NCI-H446 (cell line): Measurements from ENCODE around the gene EVI5.
A peak's percentile ranks its signal among the peaks of the same experiment; 100 is the strongest.

ENCODE experiments used
- DNase-seq, 2 experiments: peaks; one replicate each; lab custom pipeline; 2025; lab: John Stamatoyannopoulos, UW

Gene EVI5

GRCh38 chr1:92784639-92785500, at the start of gene EVI5:
Gene EVI5, minus strand, starts transcription at chr1:92785108. Its CDS starts 48,562 bp downstream, at chr1:92736546.
- peak; percentile 94 to 98 for DNase-seq

DNA sequence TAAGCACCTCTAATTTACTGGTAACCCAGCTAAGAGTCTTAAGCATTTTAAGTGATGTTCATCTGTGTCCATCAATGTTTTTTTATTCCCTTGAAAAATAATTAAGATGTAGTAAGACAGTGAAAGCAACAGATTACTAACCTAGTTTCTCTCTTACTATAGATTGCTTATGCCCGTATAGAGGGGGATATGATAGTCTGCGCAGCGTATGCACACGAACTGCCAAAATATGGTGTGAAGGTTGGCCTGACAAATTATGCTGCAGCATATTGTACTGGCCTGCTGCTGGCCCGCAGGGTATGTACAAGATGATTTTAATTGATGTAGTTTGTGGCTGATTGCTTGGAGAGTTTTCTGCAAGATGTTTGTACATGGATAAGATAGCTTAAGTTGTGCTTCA, 49.7 kb upstream of the EVI5 start:
- DNase-seq = no peak

DNA sequence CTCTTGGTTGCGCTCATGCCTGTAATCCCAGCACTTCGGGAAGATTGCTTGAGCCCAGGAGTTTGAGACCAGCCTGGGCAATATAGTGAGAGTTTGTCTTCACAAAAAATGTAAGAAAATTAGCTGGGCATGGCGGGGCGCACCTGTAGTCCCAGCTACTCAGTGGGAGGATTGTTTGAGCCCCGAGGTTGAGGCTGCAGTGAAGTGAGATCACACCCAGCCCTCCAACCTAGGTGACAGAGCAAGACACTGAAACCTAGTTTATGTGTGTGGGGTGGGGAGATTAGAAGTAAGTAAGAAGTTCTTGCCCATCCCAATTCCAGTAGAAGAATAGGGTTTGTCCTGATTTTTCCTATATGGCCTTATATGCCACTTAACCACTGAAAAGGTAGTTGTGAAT, 48.9 kb upstream of the EVI5 start:
- no peak for DNase-seq

- DNase-seq = no peak
Observed at GRCh38 chr1:92832537-92833114, 47.7 kb upstream of the EVI5 start.

DNA sequence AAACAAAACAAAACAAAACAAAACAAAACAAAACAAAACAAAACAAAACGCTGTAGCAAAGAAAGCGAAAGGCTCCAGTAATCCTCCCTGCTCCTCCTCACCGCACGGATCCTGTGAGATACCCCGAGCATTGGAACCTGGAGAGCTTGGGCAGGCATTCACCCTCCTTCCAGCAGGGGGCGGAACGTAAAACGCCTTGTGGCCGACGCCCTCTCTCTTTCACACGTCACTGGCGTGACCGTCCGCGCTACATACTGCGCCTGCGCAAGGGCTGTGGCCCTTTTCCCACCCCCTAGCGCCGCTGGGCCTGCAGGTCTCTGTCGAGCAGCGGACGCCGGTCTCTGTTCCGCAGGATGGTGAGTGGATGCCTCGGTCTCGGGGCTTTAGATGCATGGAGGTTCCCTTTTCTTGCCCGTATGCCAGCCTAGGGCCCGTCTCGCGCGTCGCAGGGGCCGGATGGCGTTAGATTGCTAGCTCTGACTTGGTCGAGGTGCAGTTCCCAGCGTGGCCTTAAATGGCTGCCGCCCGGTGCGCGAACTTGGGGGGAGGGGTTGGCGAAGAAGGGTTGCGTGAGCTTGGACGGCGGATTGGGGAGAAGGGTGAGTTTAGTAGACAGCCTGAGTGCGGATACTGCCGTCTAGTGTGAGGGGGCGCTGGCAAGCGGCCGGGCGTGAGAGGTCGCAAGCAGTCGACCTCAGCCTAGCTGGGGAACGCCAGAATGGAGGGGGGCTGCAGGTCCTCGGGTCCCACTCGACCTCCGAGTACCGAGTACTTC, 47.0 kb upstream of the EVI5 start, which contains the start of gene RPL5:
TSS of gene RPL5 (plus strand) at position 279 of the 775 bp plus-strand sequence. CDS start at position 354, 75 bp downstream.
- DNase-seq = peak; percentile 98 to 99

- no peak for DNase-seq
Observed at GRCh38 chr1:92831368-92831761, 46.5 kb upstream of the EVI5 start.

DNA sequence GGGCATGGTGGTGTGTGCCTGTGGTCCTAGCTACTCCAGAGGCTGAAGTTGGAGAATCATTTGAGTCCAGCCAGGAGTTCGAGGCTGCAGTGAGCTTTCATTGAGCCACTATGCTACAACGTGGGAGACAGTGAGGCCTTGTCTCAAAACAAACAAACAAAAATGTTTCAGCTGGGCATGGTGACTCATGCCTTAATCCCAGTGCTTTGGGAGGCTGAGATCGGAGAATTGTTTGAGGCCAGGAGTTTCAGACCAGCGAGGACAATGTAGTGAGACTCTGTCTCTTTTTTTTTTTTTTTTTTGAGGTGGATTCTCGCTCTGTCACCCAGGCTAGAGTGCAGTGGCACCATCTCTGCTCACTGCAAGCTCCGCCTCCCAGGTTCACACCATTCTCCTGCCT, 41.9 kb upstream of the EVI5 start:
- DNase-seq = no peak

DNA sequence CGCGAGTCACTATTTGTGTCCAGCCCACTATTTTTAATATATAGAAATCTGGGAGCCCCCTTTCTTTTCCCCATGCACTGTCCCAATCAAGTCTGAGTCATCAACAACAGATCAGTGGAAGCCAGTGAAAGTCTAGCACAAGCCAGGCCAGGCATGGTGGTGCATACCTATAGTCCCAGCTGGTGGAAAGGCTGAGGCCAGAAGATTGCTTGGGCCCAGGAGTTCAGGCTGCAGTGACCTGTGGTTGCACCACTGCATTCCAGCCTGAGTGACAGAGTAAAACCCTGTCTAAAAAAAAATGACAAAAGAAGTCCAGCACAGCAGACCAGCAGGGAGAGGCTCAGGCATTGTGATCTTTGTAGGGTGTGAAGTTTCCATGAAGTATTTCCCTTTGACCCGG, 38.0 kb upstream of the EVI5 start:
- DNase-seq = no peak

GRCh38 chr1:92820551-92820950, 35.6 kb upstream of the EVI5 start:
- DNase-seq = no peak

- DNase-seq = no peak
Observed at GRCh38 chr1:92820024-92820423, 35.1 kb upstream of the EVI5 start.

DNA sequence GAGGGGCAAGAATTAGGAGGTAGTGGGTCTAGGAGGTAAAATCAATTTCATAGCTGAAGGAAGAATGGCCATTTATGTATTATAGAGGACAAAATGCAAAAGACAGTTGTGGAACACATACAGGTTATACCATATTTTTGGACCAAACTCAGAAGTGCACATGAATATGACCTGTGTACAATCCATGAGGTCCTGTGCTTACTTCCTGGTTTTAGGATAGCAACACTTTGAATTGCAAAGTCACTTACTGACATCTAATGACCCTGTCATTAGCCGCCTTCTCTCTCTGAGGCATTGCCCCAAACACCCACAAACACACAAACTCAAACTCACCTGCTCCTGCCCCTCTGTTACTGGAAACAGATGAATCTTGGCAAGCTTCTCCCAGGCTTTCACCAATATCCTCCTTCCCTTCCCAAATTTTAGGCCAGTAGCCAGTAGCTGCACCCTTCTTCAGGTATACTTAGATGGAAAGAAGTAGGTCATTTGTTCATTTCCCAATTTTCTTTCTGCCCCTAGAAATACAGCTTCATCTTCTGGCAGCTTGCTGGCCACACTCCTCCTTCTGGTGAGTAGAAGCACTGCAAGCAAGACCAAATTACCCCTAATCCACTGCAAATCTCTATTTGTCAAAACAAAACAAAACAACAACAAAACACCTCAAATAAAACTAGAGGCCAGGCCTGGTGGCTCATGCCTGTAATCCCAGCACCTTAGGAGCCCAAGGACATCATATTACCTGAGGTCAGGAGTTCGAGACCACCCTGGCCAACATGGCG, 33.3 kb upstream of the EVI5 start:
- peak in 1 of 2 experiments; percentile 32 for DNase-seq

- DNase-seq = no peak
Observed at GRCh38 chr1:92817137-92817697, 32.3 kb upstream of the EVI5 start.

DNA sequence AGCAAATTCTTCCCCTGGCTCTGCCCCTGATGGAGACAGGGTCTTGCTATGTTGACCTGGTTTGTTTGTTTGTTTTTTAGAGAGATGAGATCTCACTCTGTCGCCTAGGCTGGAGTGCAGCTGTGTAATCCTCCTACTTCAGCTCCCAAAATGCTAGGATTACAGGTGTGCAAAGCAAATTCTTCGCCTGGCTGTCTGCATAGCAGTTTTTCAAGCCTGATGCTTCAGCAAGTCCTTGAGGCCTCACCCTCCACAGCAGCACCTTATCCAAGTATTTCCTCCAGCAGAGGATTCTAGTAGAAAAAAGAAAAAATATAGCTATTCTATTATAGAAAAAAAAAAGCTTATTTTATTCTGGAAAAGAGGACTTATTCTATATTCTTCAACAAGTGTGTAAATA, 31.8 kb upstream of the EVI5 start:
- no peak for DNase-seq

- DNase-seq = no peak
Observed at GRCh38 chr1:92808381-92808780, 23.5 kb upstream of the EVI5 start.

- no peak for DNase-seq
Observed at GRCh38 chr1:92805216-92805615, 20.3 kb upstream of the EVI5 start.

- DNase-seq = no peak
Observed at GRCh38 chr1:92804721-92805201, 19.9 kb upstream of the EVI5 start.

GRCh38 chr1:92803140-92803887, 18.4 kb upstream of the EVI5 start:
- DNase-seq = no peak

GRCh38 chr1:92797961-92798360, 13.1 kb upstream of the EVI5 start:
- DNase-seq = no peak

- no peak for DNase-seq
Observed at GRCh38 chr1:92797297-92797696, 12.4 kb upstream of the EVI5 start.

DNA sequence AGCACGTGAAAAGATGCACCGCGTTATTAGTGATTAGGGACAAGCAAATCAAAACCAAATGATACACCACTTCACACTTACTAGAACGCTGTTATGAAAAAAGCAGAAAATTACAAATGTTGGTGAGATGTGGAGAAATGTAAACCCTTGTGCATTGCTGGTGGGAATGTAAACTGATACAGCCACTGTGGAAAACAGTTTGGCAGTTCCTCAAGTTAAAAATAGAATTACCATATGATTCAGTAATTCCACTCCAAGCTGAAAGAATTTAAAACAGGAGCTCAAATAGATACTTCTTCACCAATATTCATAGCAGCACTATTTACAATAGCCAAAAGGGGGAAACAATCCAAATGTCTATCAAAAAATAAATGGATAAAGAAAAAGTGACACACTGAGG, 10.3 kb upstream of the EVI5 start:
- DNase-seq = no peak

GRCh38 chr1:92792340-92792782, 7.5 kb upstream of the EVI5 start:
- no peak for DNase-seq
